ENCODE measurements around the gene TFDP2. TPM values are rescaled to one million over a fixed set of nuclear protein-coding genes. Genes with fewer than 3 reads are reported as not detected.
A peak's percentile ranks its signal among the peaks of the same experiment; 100 is the strongest.

Gene TFDP2
- total RNA-seq, 1 donor = 93.7 TPM

GRCh38 chr3:141971571-141971970 lies 177.8 kb downstream of the TFDP2 start:
- H3K4me3 ChIP-seq (ENCODE audit: low read depth, low read length) = no peak overlapping the region
- TF ChIP-seq, protein P1, sequence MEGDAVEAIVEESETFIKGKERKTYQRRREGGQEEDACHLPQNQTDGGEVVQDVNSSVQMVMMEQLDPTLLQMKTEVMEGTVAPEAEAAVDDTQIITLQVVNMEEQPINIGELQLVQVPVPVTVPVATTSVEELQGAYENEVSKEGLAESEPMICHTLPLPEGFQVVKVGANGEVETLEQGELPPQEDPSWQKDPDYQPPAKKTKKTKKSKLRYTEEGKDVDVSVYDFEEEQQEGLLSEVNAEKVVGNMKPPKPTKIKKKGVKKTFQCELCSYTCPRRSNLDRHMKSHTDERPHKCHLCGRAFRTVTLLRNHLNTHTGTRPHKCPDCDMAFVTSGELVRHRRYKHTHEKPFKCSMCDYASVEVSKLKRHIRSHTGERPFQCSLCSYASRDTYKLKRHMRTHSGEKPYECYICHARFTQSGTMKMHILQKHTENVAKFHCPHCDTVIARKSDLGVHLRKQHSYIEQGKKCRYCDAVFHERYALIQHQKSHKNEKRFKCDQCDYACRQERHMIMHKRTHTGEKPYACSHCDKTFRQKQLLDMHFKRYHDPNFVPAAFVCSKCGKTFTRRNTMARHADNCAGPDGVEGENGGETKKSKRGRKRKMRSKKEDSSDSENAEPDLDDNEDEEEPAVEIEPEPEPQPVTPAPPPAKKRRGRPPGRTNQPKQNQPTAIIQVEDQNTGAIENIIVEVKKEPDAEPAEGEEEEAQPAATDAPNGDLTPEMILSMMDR (IDR thresholded peaks at IDR 0.05; ENCODE audit: insufficient read depth, low read depth, low read length) = no peak
- DNase-seq (ENCODE audit: low read depth) = no peak

DNA sequence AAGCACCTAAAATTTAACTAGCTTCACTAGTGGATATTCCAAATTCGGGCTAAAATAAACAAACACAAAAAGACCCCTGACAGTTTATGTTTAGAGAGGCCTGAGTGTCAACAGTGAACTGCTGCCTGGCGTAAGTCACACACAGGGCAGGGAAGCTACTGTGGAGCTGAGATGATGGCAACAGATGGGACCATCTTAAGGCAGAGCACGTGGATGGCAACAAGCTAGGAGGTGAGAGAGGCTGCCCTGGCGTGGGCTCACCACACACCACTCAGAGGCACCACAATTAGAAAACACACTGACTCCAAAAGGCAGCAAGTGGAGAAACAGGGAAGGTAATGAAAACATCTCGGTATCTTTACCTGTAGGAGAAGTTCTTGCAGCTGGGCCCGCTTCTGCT lies 179.6 kb downstream of the TFDP2 start:
- H3K4me3 ChIP-seq (ENCODE audit: low read depth, low read length) = no peak overlapping the region
- TF ChIP-seq, protein P1 (IDR thresholded peaks at IDR 0.05; ENCODE audit: insufficient read depth, low read depth, low read length) = no peak
- DNase-seq (ENCODE audit: low read depth) = no peak

DNA sequence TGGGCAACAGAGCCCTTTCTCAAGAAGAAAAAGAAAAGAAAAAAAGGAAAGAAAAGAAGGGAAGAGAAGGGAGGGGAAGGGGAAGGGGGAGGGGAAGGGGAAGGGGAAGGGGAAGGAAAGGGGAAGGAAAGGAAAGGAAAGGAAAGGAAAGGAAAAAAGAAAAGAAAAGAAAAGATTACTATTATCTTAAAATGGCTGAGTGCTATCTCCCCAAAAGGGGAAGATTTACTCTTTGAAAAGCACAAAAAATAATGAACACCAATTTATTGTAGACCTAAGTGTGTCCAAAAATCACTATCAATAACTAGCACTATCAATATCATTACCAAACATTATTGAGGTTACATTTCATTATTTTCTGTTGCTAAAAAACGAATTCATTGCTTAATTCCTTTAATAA lies 183.9 kb downstream of the TFDP2 start:
- DNase-seq (ENCODE audit: low read depth) = no peak
- TF ChIP-seq, protein P1 (IDR thresholded peaks at IDR 0.05; ENCODE audit: insufficient read depth, low read depth, low read length) = no peak
- H3K4me3 ChIP-seq (ENCODE audit: low read depth, low read length) = no peak overlapping the region

GRCh38 chr3:141963301-141963700 lies 186.0 kb downstream of the TFDP2 start:
- TF ChIP-seq, protein P1 (IDR thresholded peaks at IDR 0.05; ENCODE audit: insufficient read depth, low read depth, low read length) = no peak
- no peak overlapping the region for H3K4me3 ChIP-seq (ENCODE audit: low read depth, low read length)
- DNase-seq (ENCODE audit: low read depth) = no peak

DNA sequence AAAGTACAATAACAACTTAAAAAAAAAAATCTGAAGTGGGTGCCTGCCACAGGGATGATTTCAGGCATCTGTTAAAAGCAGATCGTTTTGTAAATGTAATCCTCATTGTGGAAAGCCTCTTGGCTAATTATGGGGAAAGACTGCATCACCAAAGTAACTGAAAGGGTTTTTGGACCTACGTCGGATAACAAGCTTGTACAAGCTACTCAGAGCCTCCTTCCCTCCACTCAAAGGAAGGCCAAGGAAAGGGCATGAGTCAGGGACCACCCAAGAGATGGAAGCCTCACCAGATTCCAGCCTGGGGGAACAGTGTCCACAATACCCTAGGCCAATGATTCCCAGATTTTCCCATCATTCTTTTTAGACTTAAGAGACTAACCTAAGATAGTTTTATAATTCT lies 188.6 kb downstream of the TFDP2 start:
- no peak overlapping the region for H3K4me3 ChIP-seq (ENCODE audit: low read depth, low read length)
- TF ChIP-seq, protein P1 (IDR thresholded peaks at IDR 0.05; ENCODE audit: insufficient read depth, low read depth, low read length) = no peak
- DNase-seq (ENCODE audit: low read depth) = peak; percentile 27

- DNase-seq (ENCODE audit: low read depth) = peak; percentile 75
- TF ChIP-seq, protein P1 (IDR thresholded peaks at IDR 0.05; ENCODE audit: insufficient read depth, low read depth, low read length) = no peak
- H3K4me3 ChIP-seq (ENCODE audit: low read depth, low read length) = no peak overlapping the region
These were observed 189.5 kb downstream of the TFDP2 start for GRCh38 chr3:141959589-141960554.

Measured in fibroblast of villous mesenchyme (primary cell).